Measurements from ENCODE around the gene ATG3.

GRCh38 chr3:112579697-112580096 lies 17.9 kb upstream of the ATG3 start:
- TF ChIP-seq, protein P1, sequence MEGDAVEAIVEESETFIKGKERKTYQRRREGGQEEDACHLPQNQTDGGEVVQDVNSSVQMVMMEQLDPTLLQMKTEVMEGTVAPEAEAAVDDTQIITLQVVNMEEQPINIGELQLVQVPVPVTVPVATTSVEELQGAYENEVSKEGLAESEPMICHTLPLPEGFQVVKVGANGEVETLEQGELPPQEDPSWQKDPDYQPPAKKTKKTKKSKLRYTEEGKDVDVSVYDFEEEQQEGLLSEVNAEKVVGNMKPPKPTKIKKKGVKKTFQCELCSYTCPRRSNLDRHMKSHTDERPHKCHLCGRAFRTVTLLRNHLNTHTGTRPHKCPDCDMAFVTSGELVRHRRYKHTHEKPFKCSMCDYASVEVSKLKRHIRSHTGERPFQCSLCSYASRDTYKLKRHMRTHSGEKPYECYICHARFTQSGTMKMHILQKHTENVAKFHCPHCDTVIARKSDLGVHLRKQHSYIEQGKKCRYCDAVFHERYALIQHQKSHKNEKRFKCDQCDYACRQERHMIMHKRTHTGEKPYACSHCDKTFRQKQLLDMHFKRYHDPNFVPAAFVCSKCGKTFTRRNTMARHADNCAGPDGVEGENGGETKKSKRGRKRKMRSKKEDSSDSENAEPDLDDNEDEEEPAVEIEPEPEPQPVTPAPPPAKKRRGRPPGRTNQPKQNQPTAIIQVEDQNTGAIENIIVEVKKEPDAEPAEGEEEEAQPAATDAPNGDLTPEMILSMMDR (IDR thresholded peaks at IDR 0.05), result no peak
- TF ChIP-seq ZFX (IDR thresholded peaks at IDR 0.05; ENCODE audit: borderline replicate concordance), result no peak
